ENCODE data around the gene MEI1.

GRCh38 chr22:41820447-41820846 lies 121.1 kb downstream of the MEI1 start:
- TF ChIP-seq CTCF (conservative IDR thresholded peaks at IDR 0.05; ENCODE audit: low read length) = no peak
- TF ChIP-seq EZH2phosphoT487 (IDR thresholded peaks at IDR 0.05; ENCODE audit: borderline replicate concordance, low read depth, low read length) = no peak

All from OCI-LY7 (cell line).